H1 (cell line): ENCODE data around the gene PAXX. TPM values are rescaled to one million over a fixed set of nuclear protein-coding genes. Genes with fewer than 3 reads are reported as not detected.

ENCODE experiments used
- BACH1 ChIP-seq: IDR thresholded peaks from 2 replicates; pipeline ENCODE4 v1.6.1; 2012; ENCODE audit warnings: low read length, improper control_type of control experiment
- SP1 ChIP-seq: IDR thresholded peaks from 2 replicates; pipeline ENCODE4 v1.6.1; 2011; ENCODE audit warnings: low read depth, low read length
- TCF12 ChIP-seq: IDR thresholded peaks from 2 replicates; pipeline ENCODE4 v1.6.1; 2011; ENCODE audit warnings: low read depth, mild to moderate bottlenecking, low read length
- TEAD4 ChIP-seq: IDR thresholded peaks from 2 replicates; pipeline ENCODE4 v1.6.1; 2012; ENCODE audit warnings: low read depth, low read length, inconsistent platforms, mixed read lengths
- YY1 ChIP-seq: IDR thresholded peaks from 2 replicates; pipeline ENCODE4 v1.6.1; 2011; ENCODE audit warnings: low read depth, mild to moderate bottlenecking, low read length
- ZNF274 ChIP-seq: IDR thresholded peaks from 2 replicates; pipeline ENCODE4 v1.7.0; 2012; ENCODE audit warnings: low read length, borderline replicate concordance; ENCODE audit errors: extremely low read depth
- polyA plus RNA-seq, 7 experiments: library from polyadenylated mRNA; depleted of rRNA in 3 of 7; stranded (reverse) in 5 of 7; unstranded in 2 of 7; fragments of >200 nt in 5 of 7; fragments of 200-250 nt in 2 of 7; gene quantifications; 1 replicate in 5 of 7; 2 replicates in 1 of 7; 4 replicates in 1 of 7; pipeline versions ENCODE4 v1.2.1 to v1.2.3, GENCODE V29; 2011 to 2013; ENCODE audit warnings: missing spikeins in 2 of 7, mixed read lengths in 2 of 7
- total RNA-seq: library from RNA; stranded (reverse); fragmentation: NEBNext Ultra II Directional; extraction: Animal tissue kit (Norgen Biotek cat#: 25700); gene quantifications from 2 replicates; pipeline ENCODE4 v1.2.1, GENCODE V29; 2021

Gene PAXX
- total and polyA plus RNA-seq, 2 of the 8 experiments (the other 6 are each of a cell fraction or from before 2014, with no cell fraction given), result 43.4 to 45.9 TPM

DNA sequence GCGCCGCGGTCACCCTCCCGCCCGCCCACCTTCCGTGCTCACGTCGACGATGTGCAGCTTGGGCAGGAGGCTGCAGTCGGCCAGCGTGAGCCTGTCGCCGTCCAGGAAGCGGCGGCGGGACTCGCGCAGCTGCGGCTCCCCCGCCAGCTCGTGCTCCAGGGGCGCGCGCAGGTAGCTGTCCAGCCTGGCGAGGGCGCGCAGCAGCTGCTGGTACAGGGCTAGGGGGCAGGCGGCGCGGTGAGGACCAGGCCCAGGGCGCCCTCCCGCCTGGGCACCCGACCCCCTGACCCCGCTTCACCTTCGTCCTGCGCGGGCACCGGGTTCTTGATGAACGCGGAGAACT lies 2.6 kb downstream of the PAXX start (continued):
- TF ChIP-seq SP1 (no peak), BACH1 (no peak), TEAD4 (no peak), ZNF274 (no peak), YY1 (no peak), TCF12 (no peak)
